LNCaP clone FGC (cell line): ENCODE results near the gene LEFTY2.
"Not testable (repeated sequence)": the region's sequence is repeated elsewhere in the genome, so short reads cannot be mapped to it uniquely, and the experiment has no call there.

ENCODE experiments used
- DNase-seq: peaks from one replicate; pipeline ENCODE4 v3.0.0-alpha.2; 2011; ENCODE audit warnings: low read depth
- H3K4me3 ChIP-seq: 2 replicates; pipeline ENCODE4 v1.5.1; 2011; ENCODE audit warnings: mild to moderate bottlenecking, low read depth, low read length, control low read depth
- CTCF ChIP-seq: IDR thresholded peaks from 2 replicates; pipeline ENCODE4 v1.5.1; 2012; ENCODE audit warnings: mild to moderate bottlenecking; ENCODE audit not compliant: control insufficient read depth, insufficient read depth; ENCODE audit errors: extremely low read depth

Gene LEFTY2

GRCh38 chr1:225977937-225978748, 37.1 kb upstream of the LEFTY2 start:
- H3K4me3 ChIP-seq = no peak overlapping the region
- DNase-seq = no peak
- TF ChIP-seq CTCF = no peak

- H3K4me3 ChIP-seq, DNase-seq: not testable (repeated sequence)
These were observed 34.1 kb upstream of the LEFTY2 start for GRCh38 chr1:225975146-225975545.

- no peak overlapping the region for H3K4me3 ChIP-seq
- no peak for DNase-seq
- no peak for TF ChIP-seq CTCF
These were observed 33.4 kb upstream of the LEFTY2 start for GRCh38 chr1:225974454-225974853.

- no peak overlapping the region for H3K4me3 ChIP-seq
- DNase-seq = no peak
- no peak for TF ChIP-seq CTCF
These were observed 32.1 kb upstream of the LEFTY2 start for GRCh38 chr1:225973158-225973557.

- H3K4me3 ChIP-seq = no peak overlapping the region
- no peak for TF ChIP-seq CTCF
- DNase-seq = no peak
These were observed 31.5 kb upstream of the LEFTY2 start for GRCh38 chr1:225972344-225973152.

- not testable (repeated sequence) for H3K4me3 ChIP-seq, DNase-seq
These were observed 29.7 kb upstream of the LEFTY2 start for GRCh38 chr1:225970592-225971157.

- DNase-seq, H3K4me3 ChIP-seq: not testable (repeated sequence)
These were observed 28.7 kb upstream of the LEFTY2 start for GRCh38 chr1:225969751-225970150.

GRCh38 chr1:225965231-225965630, 24.2 kb upstream of the LEFTY2 start:
- no peak for TF ChIP-seq CTCF
- DNase-seq = no peak
- no peak overlapping the region for H3K4me3 ChIP-seq
